Jurkat, Clone E6-1 (cell line): ENCODE measurements around the gene BAIAP2.

Source experiments
- DNase-seq: peaks from one replicate; pipeline ENCODE4 v3.0.0-alpha.2; 2011; ENCODE audit warnings: low read depth, low spot score
- H3K4me3 ChIP-seq: 2 replicates; pipeline ENCODE4 v1.5.1; 2011; ENCODE audit warnings: mild to moderate bottlenecking, low read length, control low read depth, moderate library complexity

The BAIAP2 gene

DNA sequence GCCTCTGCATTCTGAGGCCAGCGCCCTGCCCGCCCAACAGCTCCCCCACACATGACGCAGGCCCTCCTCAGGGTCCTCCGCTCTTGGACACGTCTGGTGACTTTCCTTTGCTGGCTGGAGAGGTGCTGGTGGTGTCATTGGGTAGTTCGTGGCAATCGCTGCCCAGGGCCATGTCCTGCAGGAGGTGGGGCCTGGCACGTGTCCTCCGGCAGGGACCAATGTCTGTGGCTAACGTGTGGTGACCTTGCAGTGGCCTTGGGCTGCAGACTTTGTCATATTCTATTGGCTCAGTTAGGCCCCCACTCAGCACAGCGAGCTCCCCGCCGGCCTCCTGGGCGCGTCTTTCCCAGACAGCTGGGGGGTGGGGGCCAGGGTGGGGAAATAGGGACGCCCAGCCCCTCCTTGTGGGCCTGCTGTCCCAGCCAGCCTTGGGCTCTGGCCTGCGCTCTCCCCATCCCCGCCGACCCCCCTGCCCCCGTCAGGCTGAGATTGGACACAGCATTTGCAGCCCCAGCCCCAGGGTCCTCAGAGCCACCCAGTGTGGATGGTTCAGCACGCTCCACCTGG is 78.3 kb downstream of the BAIAP2 start:
- no peak overlapping the region for H3K4me3 ChIP-seq
- no peak for DNase-seq

DNA sequence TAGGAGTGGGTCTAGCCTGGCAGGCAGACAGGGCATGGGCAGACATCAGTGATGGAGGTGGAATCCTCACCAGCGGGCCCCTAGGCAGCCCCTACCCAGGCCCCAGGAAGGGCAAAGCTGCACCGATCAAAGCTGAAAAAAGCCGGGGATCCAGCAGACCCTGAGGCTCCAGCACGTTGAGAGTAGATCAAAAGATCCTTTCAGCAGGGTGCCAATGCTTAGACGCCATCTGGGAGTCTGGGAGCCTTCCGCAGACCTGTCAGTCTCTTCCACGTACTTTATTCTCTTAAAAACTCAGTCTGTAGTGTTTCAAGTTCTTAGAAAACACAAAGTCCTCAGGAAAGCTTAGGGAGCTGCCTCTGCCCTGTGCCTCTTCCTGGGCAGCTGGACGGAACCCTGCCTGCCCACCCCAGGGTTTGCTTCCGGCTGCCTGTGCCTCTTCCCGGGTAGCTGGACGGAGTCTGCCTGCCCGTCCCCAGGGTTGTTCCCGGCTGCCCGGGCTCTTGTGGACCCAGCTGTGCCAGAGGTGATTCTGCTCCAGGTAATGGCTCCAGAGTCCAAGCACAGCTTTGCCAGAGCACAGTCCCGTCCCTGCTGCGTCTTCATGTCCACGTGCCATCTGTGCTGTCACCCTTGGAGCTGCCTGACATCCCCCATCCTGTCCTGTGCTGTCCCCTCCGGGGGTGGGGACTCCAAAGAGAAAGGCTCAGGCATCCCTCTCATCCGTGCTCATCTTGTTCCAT is 79.6 kb downstream of the BAIAP2 start:
- no peak overlapping the region for H3K4me3 ChIP-seq
- no peak for DNase-seq

GRCh38 chr17:81115219-81115618 is 80.3 kb downstream of the BAIAP2 start:
- no peak overlapping the region for H3K4me3 ChIP-seq
- no peak for DNase-seq

GRCh38 chr17:81115749-81116464 is 81.0 kb downstream of the BAIAP2 start:
- no peak for DNase-seq
- H3K4me3 ChIP-seq = no peak overlapping the region

DNA sequence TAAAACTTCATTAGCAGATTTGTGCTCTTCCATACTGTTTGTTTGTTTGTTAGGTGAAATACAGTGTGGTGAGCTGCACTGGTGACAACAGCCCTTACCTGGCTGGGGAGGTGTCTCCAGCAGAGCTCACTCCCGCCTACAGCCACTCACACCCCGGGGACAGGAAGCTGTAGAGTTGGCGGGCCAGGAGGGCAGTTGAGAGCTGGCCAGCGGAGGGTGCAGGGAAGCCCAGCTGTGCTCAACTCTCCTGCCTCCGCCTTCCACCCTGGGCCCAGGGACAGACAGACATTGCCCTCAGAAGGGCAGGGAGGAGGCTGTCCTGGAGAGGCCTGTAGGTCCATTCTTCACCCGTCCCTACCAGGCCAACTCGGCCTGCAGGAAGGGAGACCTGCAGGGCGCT is 81.8 kb downstream of the BAIAP2 start:
- H3K4me3 ChIP-seq = no peak overlapping the region
- no peak for DNase-seq

DNA sequence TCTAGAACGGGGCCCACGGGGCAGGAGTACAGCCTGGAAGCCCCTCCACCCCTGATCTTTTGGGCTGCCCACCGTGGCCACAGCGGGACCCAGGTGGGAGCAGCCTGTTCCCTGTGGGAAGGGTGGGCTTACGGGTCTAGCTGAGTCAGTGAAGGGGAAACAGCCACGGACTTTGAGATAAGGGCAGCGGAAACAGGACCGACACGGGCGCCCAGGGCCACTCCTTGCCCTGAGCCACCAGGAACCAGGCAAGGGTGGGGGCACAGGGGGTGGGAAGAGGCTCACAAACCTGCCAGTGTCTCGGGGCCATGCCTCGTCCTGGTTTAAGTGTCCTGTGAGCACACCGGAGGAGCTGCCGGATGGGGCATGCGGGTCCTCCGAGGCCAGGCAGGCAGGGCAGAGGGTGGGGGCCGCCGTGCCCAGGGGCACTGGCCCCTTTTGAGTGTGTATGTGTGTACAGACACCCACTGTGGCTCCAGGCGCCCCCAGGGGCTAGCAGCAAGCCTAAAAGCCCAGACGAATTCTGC is 82.8 kb downstream of the BAIAP2 start:
- no peak for DNase-seq
- no peak overlapping the region for H3K4me3 ChIP-seq

DNA sequence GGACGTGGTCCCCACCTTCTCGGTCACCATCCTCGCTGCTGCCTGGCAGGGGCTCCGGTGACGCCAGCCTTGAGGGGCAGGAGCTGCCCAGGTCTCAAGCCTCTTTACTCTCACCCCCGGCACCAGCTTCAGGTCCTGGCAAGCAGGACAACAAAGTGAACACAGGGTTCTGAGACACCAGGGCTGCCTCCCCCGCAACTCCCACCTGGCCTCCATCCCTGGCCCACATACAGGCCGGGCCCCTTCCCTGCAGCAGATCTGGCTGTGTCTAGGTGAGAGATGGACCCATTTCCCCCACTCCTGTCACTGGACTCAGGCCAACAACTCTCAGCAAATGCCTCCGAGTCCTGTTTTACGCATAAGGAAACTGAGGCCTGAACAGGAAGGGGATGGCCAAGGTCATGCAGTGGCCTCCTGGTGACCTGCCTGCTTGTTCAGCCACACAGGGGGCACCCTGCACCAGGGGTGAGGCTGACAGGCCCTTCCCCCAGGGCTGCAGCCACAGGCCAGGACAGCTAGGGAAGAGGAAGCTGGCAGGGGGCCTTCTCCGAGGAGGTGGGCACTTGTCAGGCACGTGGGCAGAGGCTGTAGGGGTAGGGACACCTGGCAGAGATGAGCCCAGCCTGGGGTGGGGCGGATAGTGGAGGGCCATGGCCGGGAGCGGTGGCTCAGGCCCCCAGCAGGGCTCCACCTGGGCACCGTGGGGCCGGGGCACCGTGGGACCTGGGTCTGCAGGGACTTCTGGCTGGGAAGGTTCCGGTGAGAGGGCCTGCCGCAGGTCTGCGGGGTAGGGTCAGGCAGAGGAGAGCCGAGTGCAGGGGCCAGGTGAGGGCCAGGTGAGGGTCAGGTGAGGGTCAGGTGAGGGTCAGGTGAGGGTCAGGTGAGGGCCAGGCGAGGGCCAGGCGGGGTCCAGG is 83.6 kb downstream of the BAIAP2 start:
- no peak overlapping the region for H3K4me3 ChIP-seq
- no peak for DNase-seq

DNA sequence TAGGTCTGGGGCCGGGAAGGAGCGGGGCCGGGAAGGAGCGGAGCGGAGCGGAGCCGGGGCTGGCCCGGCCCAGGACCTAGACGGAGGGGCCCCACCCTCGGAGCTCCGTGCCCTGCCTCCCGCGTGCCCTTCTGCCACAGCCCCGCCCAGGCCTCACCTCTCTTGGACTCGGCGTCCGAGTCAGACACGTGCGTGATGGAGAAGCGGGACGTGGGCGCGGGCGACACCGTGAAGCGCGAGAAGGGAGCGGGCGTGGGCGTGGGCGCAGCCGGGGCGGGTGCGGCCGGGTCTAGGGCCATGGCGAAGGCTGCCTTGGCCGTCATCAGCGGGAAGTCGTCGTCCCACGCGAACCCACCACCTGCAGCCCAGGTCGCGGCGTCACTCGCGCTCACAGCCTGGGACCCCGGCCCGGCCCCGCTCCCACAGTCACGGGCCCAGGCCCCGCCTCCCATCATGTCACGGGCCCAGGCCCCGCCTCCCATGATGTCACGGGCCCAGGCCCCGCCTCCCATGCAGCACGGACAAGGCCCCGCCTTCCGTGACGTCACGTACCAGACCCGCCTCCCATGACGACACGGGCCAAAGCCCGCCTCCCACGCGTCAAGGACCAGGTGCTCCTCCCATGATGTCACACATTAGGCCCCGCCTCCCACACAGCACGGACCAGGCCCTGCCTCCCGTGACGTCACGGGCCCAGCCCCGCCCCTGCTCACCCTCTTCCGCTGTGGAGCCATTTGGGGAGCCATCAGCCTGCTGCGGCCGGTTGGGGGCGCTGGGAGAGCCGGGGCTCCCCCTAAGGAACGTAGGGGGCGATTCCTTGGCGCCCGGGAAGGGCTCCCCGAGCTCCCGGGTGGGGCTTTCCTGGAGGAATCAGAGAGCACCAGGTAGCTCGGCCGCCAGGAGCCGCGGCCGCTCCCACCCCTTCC is 84.5 kb downstream of the BAIAP2 start:
- DNase-seq = peak; percentile 68
- H3K4me3 ChIP-seq = no peak overlapping the region

DNA sequence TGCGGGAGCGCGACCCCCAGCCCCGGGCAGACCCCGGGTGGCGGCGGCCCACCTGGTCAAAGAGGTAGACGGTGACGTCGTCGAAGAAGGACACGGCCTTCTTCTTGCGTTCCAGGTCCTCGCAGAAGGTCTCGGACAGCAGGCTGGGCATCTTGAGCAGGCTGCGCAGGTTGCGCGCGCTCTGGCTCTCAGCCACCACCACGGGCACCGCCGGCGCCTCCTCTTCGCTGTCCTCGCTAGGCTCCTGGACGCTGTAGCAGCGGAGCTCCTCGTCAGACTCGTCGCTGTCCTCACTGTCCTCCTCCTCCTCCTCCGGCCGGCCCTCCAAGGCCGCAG is 85.2 kb downstream of the BAIAP2 start:
- no peak overlapping the region for H3K4me3 ChIP-seq
- DNase-seq = no peak

GRCh38 chr17:81120695-81121621 is 86.0 kb downstream of the BAIAP2 start:
- no peak for DNase-seq
- no peak overlapping the region for H3K4me3 ChIP-seq

- DNase-seq = no peak
- no peak overlapping the region for H3K4me3 ChIP-seq
These were observed 87.1 kb downstream of the BAIAP2 start for GRCh38 chr17:81121841-81122733.

- DNase-seq = no peak
- no peak overlapping the region for H3K4me3 ChIP-seq
These were observed 88.4 kb downstream of the BAIAP2 start for GRCh38 chr17:81123052-81124048.

GRCh38 chr17:81124377-81124776 is 89.4 kb downstream of the BAIAP2 start:
- H3K4me3 ChIP-seq = no peak overlapping the region
- DNase-seq = no peak

GRCh38 chr17:81125573-81126081 is 90.7 kb downstream of the BAIAP2 start:
- DNase-seq = no peak
- no peak overlapping the region for H3K4me3 ChIP-seq
